Heart left ventricle (tissue), 16 donors: ENCODE results near the gene CYBRD1. TPM values are rescaled to one million over a fixed set of nuclear protein-coding genes. Genes with fewer than 3 reads are reported as not detected.

Experiments used
- ATAC-seq, 4 donors: fragments of 200-7000 bp; cut with Tn5 transposase; one replicate each; pipeline ENCODE4 v1.9.1; 2020 to 2022; ENCODE audit warnings: moderate library complexity in 4 of 4, mild to moderate bottlenecking in 3 of 4, moderate number of reproducible peaks in 1 of 4
- DNase-seq, 5 donors: peaks; one replicate each; pipeline ENCODE4 v3.0.0-alpha.2; 2020
- H3K27ac ChIP-seq, 12 donors: fragments of 200-600 bp; sonication (generic) in 4 of 12; one replicate each; pipeline versions ENCODE4 v1.5.0 to v1.8.0; 2016 to 2022; ENCODE audit warnings: mild to moderate bottlenecking in 2 of 12
- H3K27me3 ChIP-seq, 9 donors: fragments of 200-600 bp; sonication (generic) in 2 of 9; one replicate each; pipeline versions ENCODE4 v1.5.1 to v1.8.0; 2016 to 2022; ENCODE audit warnings: mild to moderate bottlenecking in 3 of 9
- H3K36me3 ChIP-seq, 9 donors: fragments of 200-600 bp; sonication (generic) in 2 of 9; one replicate each; pipeline versions ENCODE4 v1.5.0 to v1.8.0; 2018 to 2022; ENCODE audit warnings: mild to moderate bottlenecking in 2 of 9
- H3K4me1 ChIP-seq, 12 donors: fragments of 200-600 bp; sonication (generic) in 4 of 12; one replicate each; pipeline versions ENCODE4 v1.5.0 to v1.8.0; 2016 to 2022; ENCODE audit warnings: mild to moderate bottlenecking in 3 of 12
- H3K4me3 ChIP-seq, 12 donors: fragments of 200-600 bp; sonication (generic) in 4 of 12; one replicate each; pipeline versions ENCODE4 v1.5.0 to v1.8.0; 2017 to 2022; ENCODE audit warnings: mild to moderate bottlenecking in 9 of 12, moderate library complexity in 4 of 12
- H3K9me3 ChIP-seq, 12 donors: fragments of 200-600 bp; sonication (generic) in 4 of 12; one replicate each; pipeline versions ENCODE4 v1.5.0 to v1.8.0; 2016 to 2022; ENCODE audit warnings: mild to moderate bottlenecking in 1 of 12
- POLR2A ChIP-seq, 2 donors: fragments of 450-650 bp; IDR thresholded peaks; one replicate each; pipeline ENCODE4 v1.6.1; 2017; ENCODE audit warnings: antibody characterized with exemption in 2 of 2, mild to moderate bottlenecking in 2 of 2, moderate library complexity in 2 of 2
- whole genome bisulfite sequencing, 4 donors: extraction: QIAGEN DNeasy Blood & Tissue Kit in 2 of 4; methylation state at CpG; one replicate each; pipeline versions ENCODE4 v1.1.5 to v1.1.7; 2013 to 2018; 5-methylcytosine and 5-hydroxymethylcytosine counted together
- intact Hi-C, 10 donors: fragments of 100-400 bp; cut with DNase I; formaldehyde crosslinking; loops; one replicate each; pipeline versions ENCODE4 v1.11.1 to v1.14.2; 2022
- polyA plus RNA-seq, 2 donors: library from polyadenylated mRNA; stranded (reverse); fragments of 200-250 nt; gene quantifications; one replicate each; pipeline ENCODE4 v1.2.3, GENCODE V29; 2013
- total RNA-seq, 9 donors: library from RNA; depleted of rRNA in 2 of 9; stranded (reverse); fragments of >200 nt in 2 of 9; fragmentation: NEBNext Ultra II Directional in 3 of 9; extraction: Animal tissue kit (Norgen Biotek cat#: 25700) in 3 of 9; gene quantifications; one replicate each; pipeline versions ENCODE4 v1.1.0 to v1.2.4, GENCODE V29; 2016 to 2023
- TF ChIP-seq, protein P1 (sequence below), 12 donors: fragments of 200-600 bp; sonication (generic) in 4 of 12; IDR thresholded peaks; one replicate each; pipeline versions ENCODE4 v1.5.0 to v1.8.0; 2018 to 2022; ENCODE audit warnings: antibody characterized with exemption in 12 of 12, mild to moderate bottlenecking in 5 of 12
- donor health status: ischemic (EF 13 %, LVEDD 7.1; RV severe dilation, severe dysfunction).
- donor health status: healthy with polysubstance abuse.
- donor health status: DM: no; HTN: yes; CAD: no.
- donor health status: DM: no; HTN: no; CAD: no.
- donor health status: ischemic (EF 25% LVEDD 6.9; RV normal size, moderate dysfunction).
- donor health status: ischemic (EF 25% LVEDD 5.7; RV mildly dilated, moderate dysfunction).
- donor health status: healthy.
- donor health status: DM: yes; HTN: yes; CAD: no.
- donor health status: ischemic (EF 35%, LVEDD 5.7; RV mildly dilated, moderate dysfunction).
- donor health status: nonischemic (EF 11% LVEDD 7.7; RV severe dilation, severe dysfunction).
- donor health status: DM: yes; HTN: yes; CAD: no.
- donor health status: PGD.
- donor health status: ischemic (EF 29% LVEDD 5.4; RV normal size, mild dysfunction).
- donor health status: nonischemic (EF 23%, LVEDD 6.1; RV moderate dilation, normal function).

CYBRD1 gene
- total and polyA plus RNA-seq, 11 donors = 19.3 to 138 (median 47.9) TPM

DNA sequence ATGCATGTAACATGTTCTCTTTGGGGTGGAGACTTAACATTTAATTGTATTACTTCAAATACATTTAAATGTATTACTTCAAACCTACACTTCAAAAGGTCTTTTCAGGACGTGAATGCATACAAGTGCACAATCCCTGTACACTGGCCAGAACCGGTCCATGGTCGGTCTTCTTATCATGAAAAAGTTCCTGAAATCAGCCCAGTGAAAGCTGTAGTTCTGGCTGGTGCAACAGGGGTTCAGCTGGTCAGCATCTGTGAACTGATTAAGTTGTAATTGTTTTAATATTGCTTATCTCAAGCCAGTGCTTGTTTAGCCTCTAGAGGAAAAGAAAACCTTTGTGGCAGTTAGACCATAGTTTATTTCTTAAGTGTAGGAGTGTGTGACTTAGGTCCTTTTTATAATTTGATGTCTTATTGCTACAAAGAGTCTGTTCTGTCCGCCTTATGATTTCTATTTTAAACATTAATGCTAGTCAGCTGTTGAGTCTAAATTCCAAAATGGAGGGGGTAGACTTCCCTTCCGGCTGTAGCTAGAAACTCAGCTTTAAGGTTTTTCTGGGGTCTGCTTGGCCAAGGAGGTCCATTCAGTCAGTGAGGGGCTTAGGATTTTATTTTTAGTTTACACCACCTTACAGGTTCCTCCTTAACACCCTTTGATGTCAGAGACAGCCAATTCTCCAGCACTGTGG, 768 bp upstream of the CYBRD1 start:
- ATAC-seq = no peak
- no peaks in the 10 kb centered on the region for H3K9me3 ChIP-seq
- no peak for DNase-seq
- H3K4me1 ChIP-seq = peaks cover 0 to 40% (median 20%) of the 10 kb centered on the region in 12 donors
- TF ChIP-seq, protein P1, sequence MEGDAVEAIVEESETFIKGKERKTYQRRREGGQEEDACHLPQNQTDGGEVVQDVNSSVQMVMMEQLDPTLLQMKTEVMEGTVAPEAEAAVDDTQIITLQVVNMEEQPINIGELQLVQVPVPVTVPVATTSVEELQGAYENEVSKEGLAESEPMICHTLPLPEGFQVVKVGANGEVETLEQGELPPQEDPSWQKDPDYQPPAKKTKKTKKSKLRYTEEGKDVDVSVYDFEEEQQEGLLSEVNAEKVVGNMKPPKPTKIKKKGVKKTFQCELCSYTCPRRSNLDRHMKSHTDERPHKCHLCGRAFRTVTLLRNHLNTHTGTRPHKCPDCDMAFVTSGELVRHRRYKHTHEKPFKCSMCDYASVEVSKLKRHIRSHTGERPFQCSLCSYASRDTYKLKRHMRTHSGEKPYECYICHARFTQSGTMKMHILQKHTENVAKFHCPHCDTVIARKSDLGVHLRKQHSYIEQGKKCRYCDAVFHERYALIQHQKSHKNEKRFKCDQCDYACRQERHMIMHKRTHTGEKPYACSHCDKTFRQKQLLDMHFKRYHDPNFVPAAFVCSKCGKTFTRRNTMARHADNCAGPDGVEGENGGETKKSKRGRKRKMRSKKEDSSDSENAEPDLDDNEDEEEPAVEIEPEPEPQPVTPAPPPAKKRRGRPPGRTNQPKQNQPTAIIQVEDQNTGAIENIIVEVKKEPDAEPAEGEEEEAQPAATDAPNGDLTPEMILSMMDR (IDR thresholded peaks at IDR 0.05) = no peak
- TF ChIP-seq POLR2A (IDR thresholded peaks at IDR 0.05) = no peak
- intact Hi-C loops = loop anchor here in 7 of 10 donors (2.0 to 10.0 kb wide), 4 partner anchors 87 to 166 kb away; partner anchors contain the start of genes DCAF17 (in 7 of the 7), METTL8 (in 6 of the 7) and DYNC1I2 (in 1 of the 7)
- H3K4me3 ChIP-seq = peak overlapping the region in 10 of 12 donors; percentile 81 to 97 (median 88)
- peak overlapping the region; percentile 81 to 95 (median 92) for H3K27ac ChIP-seq
- no peaks in the 10 kb centered on the region for H3K27me3 ChIP-seq
- 48 to 62% (median 59%) methylated on average over 5 of the region's 5 CpGs for WGBS, 4 donors
- no peaks in the 10 kb centered on the region for H3K36me3 ChIP-seq

- DNase-seq (peak in 4 of 5 donors; percentile 41 to 69 (median 50)), ATAC-seq (peak; percentile 7 to 50 (median 42))
- no peaks in the 10 kb centered on the region for H3K36me3 ChIP-seq
- H3K4me1 ChIP-seq = peaks cover 0 to 47% (median 20%) of the 10 kb centered on the region in 12 donors
- 0 to 2% (median 0%) methylated on average over 1 to 29 of the region's 29 CpGs for WGBS, 4 donors
- H3K27me3 ChIP-seq = no peaks in the 10 kb centered on the region
- intact Hi-C loops = loop anchor here in 7 of 10 donors (2.0 to 10.0 kb wide), 4 partner anchors 88 to 165 kb away; partner anchors contain the start of genes DCAF17 (in 7 of the 7), METTL8 (in 6 of the 7) and DYNC1I2 (in 1 of the 7)
- no peaks in the 10 kb centered on the region for H3K9me3 ChIP-seq
- H3K27ac ChIP-seq = peak overlapping the region; percentile 81 to 95 (median 92)
- TF ChIP-seq POLR2A (IDR thresholded peaks at IDR 0.05) = no peak
- TF ChIP-seq, protein P1 (IDR thresholded peaks at IDR 0.05) = no peak
- H3K4me3 ChIP-seq = peak overlapping the region; percentile 78 to 97 (median 86)
These were observed 464 bp downstream of the CYBRD1 start for GRCh38 chr2:171522788-171523087.

DNA sequence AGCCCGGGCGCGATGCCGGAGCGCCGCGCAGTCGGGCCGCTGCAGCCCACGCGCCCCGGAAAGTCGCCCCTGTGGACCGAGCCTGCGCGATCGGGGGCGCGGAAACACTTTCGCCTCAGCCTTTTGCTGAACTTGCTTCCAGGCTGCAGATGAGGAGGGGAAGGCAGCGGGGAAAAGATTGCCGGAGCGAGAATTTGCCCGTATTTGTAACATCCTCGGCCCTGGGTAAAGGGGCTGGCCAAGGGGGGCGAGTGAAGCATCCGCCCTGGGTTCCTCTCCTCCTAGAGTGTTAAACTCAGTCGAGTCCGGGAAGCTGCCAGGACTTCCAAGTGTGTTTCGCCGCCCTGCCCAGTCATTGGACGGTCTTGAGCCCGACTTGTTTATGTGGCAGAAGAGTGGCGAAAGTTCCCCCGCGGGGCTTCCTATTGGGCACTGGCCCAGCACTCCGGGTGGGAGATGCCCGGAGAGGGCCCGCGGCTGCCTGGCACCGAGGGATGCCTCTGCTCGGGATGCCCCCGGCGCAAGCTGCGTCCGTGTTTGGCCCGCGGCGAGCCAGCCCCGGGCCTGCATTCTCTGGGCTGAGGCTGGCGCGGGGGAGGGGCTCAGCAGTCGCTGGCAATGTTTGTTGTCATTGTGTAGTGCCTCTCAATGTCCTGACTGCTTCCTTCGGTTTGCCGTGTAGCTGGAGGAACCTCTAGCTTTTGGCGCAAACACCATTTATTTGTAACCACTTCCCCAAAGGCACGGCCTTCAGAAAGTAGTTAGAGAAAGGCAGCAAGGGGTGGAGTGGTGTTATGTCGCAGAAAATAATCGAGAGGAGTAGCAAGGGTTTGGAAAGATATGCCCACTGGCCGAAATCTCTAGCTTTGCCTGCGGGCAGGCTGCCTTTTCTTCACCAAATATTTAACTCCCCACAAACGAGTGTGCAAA, 1.1 kb downstream of the CYBRD1 start:
- Histone ChIP-seq H3K36me3 (no peaks in the 10 kb centered on the region), H3K4me1 (peaks cover 0 to 47% (median 20%) of the 10 kb centered on the region in 12 donors), H3K4me3 (peak overlapping the region; percentile 78 to 97 (median 86)), H3K27me3 (no peaks in the 10 kb centered on the region), H3K27ac (peak overlapping the region; percentile 81 to 95 (median 92)), H3K9me3 (no peaks in the 10 kb centered on the region)
- DNase-seq (peak; percentile 74 to 87 (median 79)), ATAC-seq (peak; percentile 72 to 78 (median 76))
- 0 to 1% (median 0%) methylated on average over 30 to 62 of the region's 62 CpGs for WGBS, 4 donors
- intact Hi-C loops = loop anchor here in 7 of 10 donors (2.0 to 10.0 kb wide), 4 partner anchors 89 to 164 kb away; partner anchors contain the start of genes DCAF17 (in 7 of the 7), METTL8 (in 6 of the 7) and DYNC1I2 (in 1 of the 7)
- TF ChIP-seq, protein P1 (IDR thresholded peaks at IDR 0.05) = peak in 1 of 12 donors; percentile 10
- peak in 1 of 2 donors; percentile 57 for TF ChIP-seq POLR2A (IDR thresholded peaks at IDR 0.05)
